Measurements from ENCODE around the gene WDR47.

The WDR47 gene

GRCh38 chr1:108951242-108951641 lies 90.7 kb downstream of the WDR47 start:
- H3K79me2 ChIP-seq (ENCODE audit: insufficient read depth, low read length), result peaks cover 36% of the 10 kb centered on the region
- H4K20me1 ChIP-seq (ENCODE audit: insufficient read depth, low read length), result no peaks in the 10 kb centered on the region
- peaks cover 14% of the 10 kb centered on the region for H3K4me1 ChIP-seq (ENCODE audit: insufficient read depth, low read length, severe bottlenecking)
- H3K9me3 ChIP-seq (ENCODE audit: low read length), result no peaks in the 10 kb centered on the region
- H3K27ac ChIP-seq (ENCODE audit: low read depth, low read length, poor library complexity, severe bottlenecking), result no peak overlapping the region
- H3K4me2 ChIP-seq (ENCODE audit: low read length), result no peak overlapping the region
- no peaks in the 10 kb centered on the region for H3F3A ChIP-seq (ENCODE audit: insufficient read depth, low read length)
- no peaks in the 10 kb centered on the region for H3K9me2 ChIP-seq (ENCODE audit: low read depth, low read length)
- H3K4me3 ChIP-seq (ENCODE audit: low read depth, low read length, poor library complexity, severe bottlenecking), result no peak overlapping the region
- TF ChIP-seq EZH2 (IDR thresholded peaks at IDR 0.05; ENCODE audit: borderline replicate concordance, low read length), result no peak
- TF ChIP-seq CTCF (IDR thresholded peaks at IDR 0.05; ENCODE audit: low read length), result no peak
- H3K27me3 ChIP-seq (ENCODE audit: insufficient read depth, low read length), result no peaks in the 10 kb centered on the region
- H3K36me3 ChIP-seq (ENCODE audit: insufficient read depth, low read length), result peaks cover 26% of the 10 kb centered on the region
- H2AFZ ChIP-seq (ENCODE audit: low read length), result no peak overlapping the region
- no peak overlapping the region for H3K9ac ChIP-seq (ENCODE audit: low read length)

- Histone ChIP-seq H3K9me3 (ENCODE audit: low read length) (no peaks in the 10 kb centered on the region), H3K27me3 (ENCODE audit: insufficient read depth, low read length) (no peaks in the 10 kb centered on the region), H3K4me2 (ENCODE audit: low read length) (no peak overlapping the region), H3K4me3 (ENCODE audit: low read depth, low read length, poor library complexity, severe bottlenecking) (no peak overlapping the region), H3K9me2 (ENCODE audit: low read depth, low read length) (no peaks in the 10 kb centered on the region), H3K9ac (ENCODE audit: low read length) (no peak overlapping the region), H3F3A (ENCODE audit: insufficient read depth, low read length) (no peaks in the 10 kb centered on the region), H2AFZ (ENCODE audit: low read length) (no peak overlapping the region), H3K4me1 (ENCODE audit: insufficient read depth, low read length, severe bottlenecking) (peaks cover 14% of the 10 kb centered on the region), H4K20me1 (ENCODE audit: insufficient read depth, low read length) (no peaks in the 10 kb centered on the region), H3K79me2 (ENCODE audit: insufficient read depth, low read length) (peaks cover 28% of the 10 kb centered on the region), H3K27ac (ENCODE audit: low read depth, low read length, poor library complexity, severe bottlenecking) (no peak overlapping the region), H3K36me3 (ENCODE audit: insufficient read depth, low read length) (peaks cover 19% of the 10 kb centered on the region)
- TF ChIP-seq EZH2 (IDR thresholded peaks at IDR 0.05; ENCODE audit: borderline replicate concordance, low read length), result no peak
- no peak for TF ChIP-seq CTCF (IDR thresholded peaks at IDR 0.05; ENCODE audit: low read length)
Observed at GRCh38 chr1:108949044-108949443, 92.9 kb downstream of the WDR47 start.

- Histone ChIP-seq H3K27me3 (ENCODE audit: insufficient read depth, low read length) (no peaks in the 10 kb centered on the region), H3K4me2 (ENCODE audit: low read length) (peak overlapping the region; percentile 52), H3K4me1 (ENCODE audit: insufficient read depth, low read length, severe bottlenecking) (peaks cover 14% of the 10 kb centered on the region), H3K36me3 (ENCODE audit: insufficient read depth, low read length) (peaks cover 24% of the 10 kb centered on the region), H3F3A (ENCODE audit: insufficient read depth, low read length) (no peaks in the 10 kb centered on the region), H3K9ac (ENCODE audit: low read length) (peak overlapping the region; percentile 31; the same call in 1 of the 2 replicates), H3K9me3 (ENCODE audit: low read length) (no peaks in the 10 kb centered on the region), H2AFZ (ENCODE audit: low read length) (no peak overlapping the region), H4K20me1 (ENCODE audit: insufficient read depth, low read length) (no peaks in the 10 kb centered on the region), H3K79me2 (ENCODE audit: insufficient read depth, low read length) (peaks cover 21% of the 10 kb centered on the region), H3K4me3 (ENCODE audit: low read depth, low read length, poor library complexity, severe bottlenecking) (peak overlapping the region; percentile 35), H3K9me2 (ENCODE audit: low read depth, low read length) (no peaks in the 10 kb centered on the region), H3K27ac (ENCODE audit: low read depth, low read length, poor library complexity, severe bottlenecking) (peak overlapping the region; percentile 13)
- no peak for TF ChIP-seq CTCF (IDR thresholded peaks at IDR 0.05; ENCODE audit: low read length)
- no peak for TF ChIP-seq EZH2 (IDR thresholded peaks at IDR 0.05; ENCODE audit: borderline replicate concordance, low read length)
Observed at GRCh38 chr1:108947871-108948525, 93.9 kb downstream of the WDR47 start.

Data from OCI-LY1 (cell line).